Fibroblast of villous mesenchyme (primary cell): ENCODE data around the gene ZNF366. TPM values are rescaled to one million over a fixed set of nuclear protein-coding genes. Genes with fewer than 3 reads are reported as not detected.

Experiments
- DNase-seq: peaks from one replicate; pipeline ENCODE4 v3.0.0-alpha.2; 2010; ENCODE audit warnings: low read depth
- H3K4me3 ChIP-seq: 2 replicates; pipeline ENCODE4 v1.5.1; 2011; ENCODE audit warnings: low read depth, mild to moderate bottlenecking, low read length
- CTCF ChIP-seq: IDR thresholded peaks from 2 replicates; pipeline ENCODE4 v1.5.1; 2012; ENCODE audit warnings: low read depth, mild to moderate bottlenecking, low read length; ENCODE audit not compliant: insufficient read depth
- total RNA-seq: library from RNA; depleted of rRNA; stranded (reverse); fragments of >200 nt; gene quantifications from 2 replicates; pipeline ENCODE4 v1.2.3, GENCODE V29; 2012

ZNF366 gene
- total RNA-seq, 1 donor: under 0.01 TPM

- H3K4me3 ChIP-seq: no peak overlapping the region
- TF ChIP-seq CTCF: no peak
- DNase-seq: no peak
Observed at GRCh38 chr5:72511774-72512592, 4.8 kb upstream of the ZNF366 start.

GRCh38 chr5:72511366-72511765, 4.2 kb upstream of the ZNF366 start:
- H3K4me3 ChIP-seq: no peak overlapping the region
- no peak for TF ChIP-seq CTCF
- no peak for DNase-seq

GRCh38 chr5:72510610-72511181, 3.5 kb upstream of the ZNF366 start:
- no peak for DNase-seq
- no peak for TF ChIP-seq CTCF
- no peak overlapping the region for H3K4me3 ChIP-seq

GRCh38 chr5:72509401-72509800, 2.2 kb upstream of the ZNF366 start:
- H3K4me3 ChIP-seq: no peak overlapping the region
- no peak for TF ChIP-seq CTCF
- DNase-seq: no peak

- DNase-seq: no peak
- H3K4me3 ChIP-seq: no peak overlapping the region
- TF ChIP-seq CTCF: no peak
Observed at GRCh38 chr5:72508241-72509170, 1.3 kb upstream of the ZNF366 start.

GRCh38 chr5:72507907-72508238, 663 bp upstream of the ZNF366 start:
- TF ChIP-seq CTCF: no peak
- H3K4me3 ChIP-seq: no peak overlapping the region
- peak; percentile 60 for DNase-seq
